Heart left ventricle (tissue), 16 donors: ENCODE data around the gene FAM171A1. TPM values are rescaled to one million over a fixed set of nuclear protein-coding genes. Genes with fewer than 3 reads are reported as not detected.
A peak's percentile ranks its signal among the peaks of the same experiment; 100 is the strongest.

Source experiments
- ATAC-seq, 4 donors: fragments of 200-7000 bp; cut with Tn5 transposase; one replicate each; pipeline ENCODE4 v1.9.1; 2020 to 2022; ENCODE audit warnings: moderate library complexity in 4 of 4, mild to moderate bottlenecking in 3 of 4, moderate number of reproducible peaks in 1 of 4
- DNase-seq, 5 donors: peaks; one replicate each; pipeline ENCODE4 v3.0.0-alpha.2; 2020
- H3K27ac ChIP-seq, 12 donors: fragments of 200-600 bp; sonication (generic) in 4 of 12; one replicate each; pipeline versions ENCODE4 v1.5.0 to v1.8.0; 2016 to 2022; ENCODE audit warnings: mild to moderate bottlenecking in 2 of 12
- H3K27me3 ChIP-seq, 9 donors: fragments of 200-600 bp; sonication (generic) in 2 of 9; one replicate each; pipeline versions ENCODE4 v1.5.1 to v1.8.0; 2016 to 2022; ENCODE audit warnings: mild to moderate bottlenecking in 3 of 9
- H3K36me3 ChIP-seq, 9 donors: fragments of 200-600 bp; sonication (generic) in 2 of 9; one replicate each; pipeline versions ENCODE4 v1.5.0 to v1.8.0; 2018 to 2022; ENCODE audit warnings: mild to moderate bottlenecking in 2 of 9
- H3K4me1 ChIP-seq, 12 donors: fragments of 200-600 bp; sonication (generic) in 4 of 12; one replicate each; pipeline versions ENCODE4 v1.5.0 to v1.8.0; 2016 to 2022; ENCODE audit warnings: mild to moderate bottlenecking in 3 of 12
- H3K4me3 ChIP-seq, 12 donors: fragments of 200-600 bp; sonication (generic) in 4 of 12; one replicate each; pipeline versions ENCODE4 v1.5.0 to v1.8.0; 2017 to 2022; ENCODE audit warnings: mild to moderate bottlenecking in 9 of 12, moderate library complexity in 4 of 12
- H3K9me3 ChIP-seq, 12 donors: fragments of 200-600 bp; sonication (generic) in 4 of 12; one replicate each; pipeline versions ENCODE4 v1.5.0 to v1.8.0; 2016 to 2022; ENCODE audit warnings: mild to moderate bottlenecking in 1 of 12
- POLR2A ChIP-seq, 2 donors: fragments of 450-650 bp; IDR thresholded peaks; one replicate each; pipeline ENCODE4 v1.6.1; 2017; ENCODE audit warnings: antibody characterized with exemption in 2 of 2, mild to moderate bottlenecking in 2 of 2, moderate library complexity in 2 of 2
- WGBS, 4 donors: extraction: QIAGEN DNeasy Blood & Tissue Kit in 2 of 4; methylation state at CpG; one replicate each; pipeline versions ENCODE4 v1.1.5 to v1.1.7; 2013 to 2018; 5-methylcytosine and 5-hydroxymethylcytosine counted together
- intact Hi-C, 10 donors: fragments of 100-400 bp; cut with DNase I; formaldehyde crosslinking; loops; one replicate each; pipeline versions ENCODE4 v1.11.1 to v1.14.2; 2022
- polyA plus RNA-seq, 2 donors: library from polyadenylated mRNA; stranded (reverse); fragments of 200-250 nt; gene quantifications; one replicate each; pipeline ENCODE4 v1.2.3, GENCODE V29; 2013
- total RNA-seq, 9 donors: library from RNA; depleted of rRNA in 2 of 9; stranded (reverse); fragments of >200 nt in 2 of 9; fragmentation: NEBNext Ultra II Directional in 3 of 9; extraction: Animal tissue kit (Norgen Biotek cat#: 25700) in 3 of 9; gene quantifications; one replicate each; pipeline versions ENCODE4 v1.1.0 to v1.2.4, GENCODE V29; 2016 to 2023
- TF ChIP-seq, protein P1 (sequence below), 12 donors: fragments of 200-600 bp; sonication (generic) in 4 of 12; IDR thresholded peaks; one replicate each; pipeline versions ENCODE4 v1.5.0 to v1.8.0; 2018 to 2022; ENCODE audit warnings: antibody characterized with exemption in 12 of 12, mild to moderate bottlenecking in 5 of 12
- donor health status: ischemic (EF 13 %, LVEDD 7.1; RV severe dilation, severe dysfunction).
- donor health status: healthy with polysubstance abuse.
- donor health status: DM: no; HTN: yes; CAD: no.
- donor health status: DM: no; HTN: no; CAD: no.
- donor health status: ischemic (EF 25% LVEDD 6.9; RV normal size, moderate dysfunction).
- donor health status: ischemic (EF 25% LVEDD 5.7; RV mildly dilated, moderate dysfunction).
- donor health status: healthy.
- donor health status: DM: yes; HTN: yes; CAD: no.
- donor health status: ischemic (EF 35%, LVEDD 5.7; RV mildly dilated, moderate dysfunction).
- donor health status: nonischemic (EF 11% LVEDD 7.7; RV severe dilation, severe dysfunction).
- donor health status: DM: yes; HTN: yes; CAD: no.
- donor health status: PGD.
- donor health status: ischemic (EF 29% LVEDD 5.4; RV normal size, mild dysfunction).
- donor health status: nonischemic (EF 23%, LVEDD 6.1; RV moderate dilation, normal function).

FAM171A1 gene
- total and polyA plus RNA-seq, 11 donors = 4.1 to 18.0 (median 9.8) TPM

DNA sequence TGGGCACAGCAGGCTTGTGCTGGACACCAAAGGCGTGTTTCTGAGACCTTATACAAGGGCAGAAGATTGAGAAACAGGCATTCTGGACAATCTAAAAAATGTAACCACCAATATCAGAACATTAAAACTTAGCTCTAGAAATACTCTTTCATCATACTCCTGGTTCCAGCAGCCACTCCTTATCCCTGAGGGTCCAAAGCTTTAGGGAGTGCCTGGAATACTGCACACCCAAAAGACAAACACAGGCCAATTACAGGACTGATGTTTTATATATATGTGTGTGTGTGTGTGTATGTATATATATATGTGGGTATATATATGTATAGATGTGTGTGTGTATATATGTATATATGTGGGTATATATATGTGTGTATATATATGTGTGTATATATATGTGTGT, 39.6 kb downstream of the FAM171A1 start:
- Histone ChIP-seq H3K27me3 (no peaks in the 10 kb centered on the region), H3K36me3 (no peaks in the 10 kb centered on the region), H3K4me3 (no peak overlapping the region), H3K27ac (no peak overlapping the region), H3K4me1 (peaks cover 0 to 13% (median 0%) of the 10 kb centered on the region in 12 donors), H3K9me3 (no peaks in the 10 kb centered on the region)
- intact Hi-C loops = no loop called here
- no peak for TF ChIP-seq POLR2A (IDR thresholded peaks at IDR 0.05)
- TF ChIP-seq, protein P1, sequence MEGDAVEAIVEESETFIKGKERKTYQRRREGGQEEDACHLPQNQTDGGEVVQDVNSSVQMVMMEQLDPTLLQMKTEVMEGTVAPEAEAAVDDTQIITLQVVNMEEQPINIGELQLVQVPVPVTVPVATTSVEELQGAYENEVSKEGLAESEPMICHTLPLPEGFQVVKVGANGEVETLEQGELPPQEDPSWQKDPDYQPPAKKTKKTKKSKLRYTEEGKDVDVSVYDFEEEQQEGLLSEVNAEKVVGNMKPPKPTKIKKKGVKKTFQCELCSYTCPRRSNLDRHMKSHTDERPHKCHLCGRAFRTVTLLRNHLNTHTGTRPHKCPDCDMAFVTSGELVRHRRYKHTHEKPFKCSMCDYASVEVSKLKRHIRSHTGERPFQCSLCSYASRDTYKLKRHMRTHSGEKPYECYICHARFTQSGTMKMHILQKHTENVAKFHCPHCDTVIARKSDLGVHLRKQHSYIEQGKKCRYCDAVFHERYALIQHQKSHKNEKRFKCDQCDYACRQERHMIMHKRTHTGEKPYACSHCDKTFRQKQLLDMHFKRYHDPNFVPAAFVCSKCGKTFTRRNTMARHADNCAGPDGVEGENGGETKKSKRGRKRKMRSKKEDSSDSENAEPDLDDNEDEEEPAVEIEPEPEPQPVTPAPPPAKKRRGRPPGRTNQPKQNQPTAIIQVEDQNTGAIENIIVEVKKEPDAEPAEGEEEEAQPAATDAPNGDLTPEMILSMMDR (IDR thresholded peaks at IDR 0.05) = no peak
- no peak for ATAC-seq
- WGBS, 4 donors = 97 to 100% (median 99%) methylated on average over 1 of the region's 1 CpG
- no peak for DNase-seq

DNA sequence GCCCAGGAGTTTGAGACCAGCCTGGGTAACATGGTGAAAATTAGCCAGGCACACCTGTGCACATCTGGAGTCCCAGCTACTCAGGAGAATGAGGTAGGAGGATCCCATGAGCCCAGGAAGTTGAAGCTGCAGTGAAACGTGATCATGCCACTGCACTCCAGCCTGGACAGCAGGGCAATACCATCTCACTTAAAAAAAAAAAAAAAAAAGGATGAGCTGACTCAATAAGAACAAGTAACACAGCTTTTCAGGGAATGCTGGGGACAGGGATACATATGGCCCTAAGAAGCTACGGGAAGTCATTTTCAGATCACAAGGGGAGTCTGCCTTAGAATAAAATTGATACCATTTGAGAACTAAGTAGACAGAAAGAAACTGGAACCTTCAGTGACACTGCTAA, 41.7 kb downstream of the FAM171A1 start:
- H3K4me3 ChIP-seq = no peak overlapping the region
- ATAC-seq (no peak), DNase-seq (no peak)
- no peak overlapping the region for H3K27ac ChIP-seq
- no peaks in the 10 kb centered on the region for H3K27me3 ChIP-seq
- no peaks in the 10 kb centered on the region for H3K36me3 ChIP-seq
- peaks cover 0 to 15% (median 0%) of the 10 kb centered on the region in 12 donors for H3K4me1 ChIP-seq
- WGBS, 4 donors = 64 to 74% (median 70%) methylated on average over 2 of the region's 2 CpGs
- intact Hi-C loops = no loop called here
- no peaks in the 10 kb centered on the region for H3K9me3 ChIP-seq
- no peak for TF ChIP-seq POLR2A (IDR thresholded peaks at IDR 0.05)
- TF ChIP-seq, protein P1 (IDR thresholded peaks at IDR 0.05) = no peak

DNA sequence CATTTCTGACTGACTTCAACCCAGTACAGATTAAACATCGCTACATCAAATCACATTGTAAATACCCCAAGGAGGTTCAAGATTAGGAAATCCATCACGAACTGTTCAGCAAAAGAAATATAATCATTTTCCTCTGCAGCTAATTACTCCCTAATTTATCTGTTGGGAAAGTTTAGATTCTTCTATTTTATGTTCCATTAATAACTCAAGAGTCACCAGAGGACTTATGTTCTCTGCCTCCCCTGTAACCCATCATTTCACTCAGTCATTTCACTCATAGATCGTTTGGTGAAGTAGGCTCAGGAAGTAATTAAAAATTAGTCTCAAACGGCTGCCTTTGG, 45.2 kb downstream of the FAM171A1 start:
- Histone ChIP-seq H3K27me3 (no peaks in the 10 kb centered on the region), H3K36me3 (no peaks in the 10 kb centered on the region), H3K27ac (peak overlapping the region in 9 of 12 donors; percentile 13 to 62 (median 48)), H3K4me1 (peaks cover 0 to 29% (median 12%) of the 10 kb centered on the region in 12 donors), H3K4me3 (no peak overlapping the region), H3K9me3 (no peaks in the 10 kb centered on the region)
- DNase-seq (no peak), ATAC-seq (no peak)
- TF ChIP-seq, protein P1 (IDR thresholded peaks at IDR 0.05) = no peak
- TF ChIP-seq POLR2A (IDR thresholded peaks at IDR 0.05) = no peak
- WGBS, 4 donors = 48 to 61% (median 54%) methylated on average over 4 of the region's 4 CpGs
- intact Hi-C loops = no loop called here

DNA sequence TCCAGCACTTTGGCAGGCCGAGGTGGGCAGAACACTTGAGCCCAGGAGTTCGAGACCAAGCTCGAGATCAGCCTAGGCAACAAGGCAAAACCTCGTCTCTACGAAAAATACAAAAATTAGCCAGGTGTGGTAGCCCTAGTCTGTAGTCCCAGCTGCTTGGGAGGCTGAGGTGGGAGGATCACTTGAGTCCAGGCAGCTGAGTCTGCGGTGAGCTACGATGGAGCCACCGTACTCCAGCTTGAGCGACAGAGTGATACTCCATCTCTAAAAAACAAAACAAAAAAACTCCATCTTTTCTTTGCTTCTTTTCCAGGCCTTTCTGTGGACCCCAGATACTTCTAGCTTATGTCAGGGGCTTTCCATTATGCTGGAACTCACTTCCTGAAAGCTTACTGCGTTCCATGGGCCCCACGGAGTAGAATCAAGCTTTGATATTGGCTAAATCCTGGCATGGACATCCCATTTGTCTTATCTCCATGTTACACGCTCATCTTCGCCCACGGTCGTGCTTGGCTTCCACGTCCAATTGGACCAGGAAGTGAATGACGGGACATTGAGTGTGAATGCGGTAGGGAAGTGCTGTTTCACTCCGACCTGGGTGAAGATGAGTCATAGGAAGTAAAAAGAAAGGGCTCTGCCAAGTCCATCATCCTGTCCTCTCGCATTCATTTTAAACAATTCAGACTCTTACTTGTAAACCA, 45.7 kb downstream of the FAM171A1 start:
- intact Hi-C loops = no loop called here
- WGBS, 4 donors = 69 to 76% (median 73%) methylated on average over 20 of the region's 20 CpGs
- H3K9me3 ChIP-seq = no peaks in the 10 kb centered on the region
- TF ChIP-seq, protein P1 (IDR thresholded peaks at IDR 0.05) = no peak
- no peak for TF ChIP-seq POLR2A (IDR thresholded peaks at IDR 0.05)
- H3K36me3 ChIP-seq = no peaks in the 10 kb centered on the region
- H3K4me1 ChIP-seq = peaks cover 0 to 34% (median 14%) of the 10 kb centered on the region in 12 donors
- no peak overlapping the region for H3K4me3 ChIP-seq
- no peaks in the 10 kb centered on the region for H3K27me3 ChIP-seq
- H3K27ac ChIP-seq = peak overlapping the region in 10 of 12 donors; percentile 13 to 62 (median 40)
- DNase-seq (peak; percentile 37 to 69 (median 54)), ATAC-seq (peak in 3 of 4 donors; percentile 62 to 86 (median 79))
